GM18861 (cell line): ENCODE measurements around the gene DEFB128.

ENCODE experiments used
- ATAC-seq: cut with Tn5 transposase; IDR thresholded peaks from one replicate; pipeline ENCODE4 v1.9.1; 2021; ENCODE audit not compliant: unreplicated experiment

Gene DEFB128

GRCh38 chr20:157154-157553 is 32.4 kb downstream of the DEFB128 start, which contains the start of gene DEFB127:
Gene DEFB127 (plus strand): TSS chr20:157454. CDS start chr20:157545, 91 bp downstream.
- ATAC-seq, result no peak

- no peak for ATAC-seq
Measured at GRCh38 chr20:152131-152530, 37.4 kb downstream of the DEFB128 start.

GRCh38 chr20:145877-146276 is 43.6 kb downstream of the DEFB128 start:
- ATAC-seq, result no peak

GRCh38 chr20:142290-142689 is 47.2 kb downstream of the DEFB128 start, which contains the start of gene DEFB126:
Gene DEFB126 (plus strand): TSS chr20:142590. CDS start chr20:142629, 39 bp downstream.
- ATAC-seq, result no peak
